Nephron (organoid): ENCODE results near the gene KCNAB1.

Source experiments
- H3K27ac Mint-ChIP-seq, 3 experiments: 2 replicates each; pipeline ENCODE4 v1.8.0; 2020; ENCODE audit warnings: mixed read lengths in 3 of 3, mild to moderate bottlenecking in 2 of 3, moderate library complexity in 1 of 3
- H3K27me3 Mint-ChIP-seq: 2 replicates; pipeline ENCODE4 v1.8.0; 2021; ENCODE audit warnings: low read depth, mild to moderate bottlenecking, moderate library complexity, mixed read lengths
- H3K36me3 Mint-ChIP-seq: 2 replicates; pipeline ENCODE4 v1.8.0; 2020; ENCODE audit warnings: low read depth, mixed read lengths
- H3K4me1 Mint-ChIP-seq: 2 replicates; pipeline ENCODE4 v1.8.0; 2020; ENCODE audit warnings: mixed read lengths
- H3K4me3 Mint-ChIP-seq, 3 experiments: 2 replicates each; pipeline ENCODE4 v1.8.0; 2020; ENCODE audit warnings: mild to moderate bottlenecking in 3 of 3, mixed read lengths in 3 of 3, moderate library complexity in 2 of 3
- H3K9me3 Mint-ChIP-seq: 2 replicates; pipeline ENCODE4 v1.8.0; 2020; ENCODE audit warnings: mixed read lengths
- CTCF ChIP-seq, 3 experiments: fragments of 200-600 bp; sonication (generic); IDR thresholded peaks; one replicate each; pipeline ENCODE4 v1.5.0; 2021; ENCODE audit warnings: antibody characterized with exemption in 3 of 3; ENCODE audit not compliant: unreplicated experiment in 3 of 3

The KCNAB1 gene

GRCh38 chr3:156425651-156426050 lies 305.3 kb downstream of the KCNAB1 start:
- H3K36me3 Mint-ChIP-seq, result no peaks in the 10 kb centered on the region
- H3K4me1 Mint-ChIP-seq, result peaks cover 18% of the 10 kb centered on the region
- H3K27me3 Mint-ChIP-seq, result no peaks in the 10 kb centered on the region
- no peak overlapping the region for H3K4me3 Mint-ChIP-seq
- H3K27ac Mint-ChIP-seq, result peak overlapping the region in 1 of 3 experiments; percentile 23
- no peak for TF ChIP-seq CTCF (IDR thresholded peaks at IDR 0.05; ENCODE audit: unreplicated experiment in 3 of 3)
- H3K9me3 Mint-ChIP-seq, result no peaks in the 10 kb centered on the region

GRCh38 chr3:156429125-156429524 lies 308.7 kb downstream of the KCNAB1 start:
- no peaks in the 10 kb centered on the region for H3K27me3 Mint-ChIP-seq
- no peaks in the 10 kb centered on the region for H3K9me3 Mint-ChIP-seq
- TF ChIP-seq CTCF (IDR thresholded peaks at IDR 0.05; ENCODE audit: unreplicated experiment in 3 of 3), result no peak
- no peak overlapping the region for H3K27ac Mint-ChIP-seq
- H3K36me3 Mint-ChIP-seq, result no peaks in the 10 kb centered on the region
- peaks cover 18% of the 10 kb centered on the region for H3K4me1 Mint-ChIP-seq
- H3K4me3 Mint-ChIP-seq, result no peak overlapping the region

GRCh38 chr3:156431334-156432124 lies 311.2 kb downstream of the KCNAB1 start:
- Mint-ChIP-seq H3K27me3 (no peaks in the 10 kb centered on the region), H3K4me3 (no peak overlapping the region), H3K4me1 (no peaks in the 10 kb centered on the region), H3K36me3 (no peaks in the 10 kb centered on the region), H3K27ac (no peak overlapping the region), H3K9me3 (peaks cover 9% of the 10 kb centered on the region)
- TF ChIP-seq CTCF (IDR thresholded peaks at IDR 0.05; ENCODE audit: unreplicated experiment in 3 of 3), result no peak

GRCh38 chr3:156432563-156432962 lies 312.2 kb downstream of the KCNAB1 start:
- Mint-ChIP-seq H3K36me3 (no peaks in the 10 kb centered on the region), H3K27ac (no peak overlapping the region), H3K4me3 (no peak overlapping the region), H3K4me1 (no peaks in the 10 kb centered on the region), H3K9me3 (peaks cover 9% of the 10 kb centered on the region), H3K27me3 (no peaks in the 10 kb centered on the region)
- no peak for TF ChIP-seq CTCF (IDR thresholded peaks at IDR 0.05; ENCODE audit: unreplicated experiment in 3 of 3)

- TF ChIP-seq CTCF (IDR thresholded peaks at IDR 0.05; ENCODE audit: unreplicated experiment in 3 of 3), result no peak
- H3K27me3 Mint-ChIP-seq, result no peaks in the 10 kb centered on the region
- no peaks in the 10 kb centered on the region for H3K4me1 Mint-ChIP-seq
- H3K9me3 Mint-ChIP-seq, result peaks cover 9% of the 10 kb centered on the region
- H3K27ac Mint-ChIP-seq, result no peak overlapping the region
- no peaks in the 10 kb centered on the region for H3K36me3 Mint-ChIP-seq
- no peak overlapping the region for H3K4me3 Mint-ChIP-seq
Observed at GRCh38 chr3:156433138-156433537, 312.8 kb downstream of the KCNAB1 start.

GRCh38 chr3:156433910-156434309 lies 313.5 kb downstream of the KCNAB1 start:
- TF ChIP-seq CTCF (IDR thresholded peaks at IDR 0.05; ENCODE audit: unreplicated experiment in 3 of 3), result no peak

More at GRCh38 chr3:156433910-156434309, 313.5 kb downstream of the KCNAB1 start:
- Mint-ChIP-seq H3K36me3 (no peaks in the 10 kb centered on the region), H3K27ac (no peak overlapping the region), H3K9me3 (peaks cover 9% of the 10 kb centered on the region), H3K4me3 (no peak overlapping the region), H3K27me3 (no peaks in the 10 kb centered on the region), H3K4me1 (no peaks in the 10 kb centered on the region)
